Renal cortical epithelial cell (primary cell): ENCODE data around the gene ZBTB8A. TPM values are rescaled to one million over a fixed set of nuclear protein-coding genes. Genes with fewer than 3 reads are reported as not detected.

Experiments used
- DNase-seq: peaks from one replicate; pipeline ENCODE4 v3.0.0-alpha.2; 2011; ENCODE audit warnings: low read depth
- total RNA-seq: library from RNA; depleted of rRNA; stranded (reverse); fragments of >200 nt; gene quantifications from 2 replicates; pipeline ENCODE4 v1.2.3, GENCODE V29; 2014

ZBTB8A gene
- total RNA-seq, 1 donor from 2014 or later, result 8.9 TPM

- no peak for DNase-seq
Observed at GRCh38 chr1:32652244-32652962, 113.2 kb downstream of the ZBTB8A start.

Other genes starting within 250 kb of the ZBTB8A start
- gene HDAC1, start 247.3 kb upstream of the ZBTB8A start, total RNA-seq, result 113 and 117 TPM in 2 replicates
- 32.8 and 70.9 TPM in 2 replicates for gene MARCKSL1, start 203.2 kb upstream of the ZBTB8A start, total RNA-seq
- 1.5 and 1.9 TPM in 2 replicates for gene FAM229A, start 176.9 kb upstream of the ZBTB8A start, total RNA-seq
- gene TSSK3, start 176.9 kb upstream of the ZBTB8A start, total RNA-seq, result 0.20 TPM in 1 of 2 replicates, not detected in the other
- gene BSDC1, start 145.0 kb upstream of the ZBTB8A start, total RNA-seq, result 85.1 and 90.1 TPM in 2 replicates
- gene ZBTB8B, start 74.4 kb upstream of the ZBTB8A start, total RNA-seq, result under 0.01 TPM in 1 of 2 replicates, not detected in the other
- 50.9 and 51.1 TPM in 2 replicates for gene ZBTB8OS, start 111.1 kb downstream of the ZBTB8A start, total RNA-seq
- gene RBBP4, start 111.8 kb downstream of the ZBTB8A start, total RNA-seq, result 163 and 253 TPM in 2 replicates
- gene SYNC, start 163.3 kb downstream of the ZBTB8A start, total RNA-seq, result 53.7 and 68.7 TPM in 2 replicates